Measurements from ENCODE around the gene FSTL5.

Gene FSTL5

DNA sequence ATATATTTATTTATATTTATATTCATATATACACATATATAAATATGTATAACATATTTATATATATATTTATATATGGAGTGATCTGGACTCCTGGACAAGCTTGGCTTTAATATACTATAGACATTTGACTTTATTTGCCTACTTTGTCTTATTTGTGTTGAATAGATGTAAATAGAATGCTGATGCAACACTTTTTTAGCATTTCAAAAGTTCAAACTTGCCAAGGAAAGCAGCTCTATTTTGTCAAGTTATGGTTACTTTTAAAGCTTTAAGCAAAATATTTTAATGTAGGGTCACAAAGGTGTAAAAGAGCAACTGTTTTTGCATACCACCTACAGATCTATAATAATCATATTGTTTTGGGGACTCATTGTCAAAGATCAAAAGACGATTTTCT lies 61.1 kb downstream of the FSTL5 start:
- no peak for DNase-seq

DNA sequence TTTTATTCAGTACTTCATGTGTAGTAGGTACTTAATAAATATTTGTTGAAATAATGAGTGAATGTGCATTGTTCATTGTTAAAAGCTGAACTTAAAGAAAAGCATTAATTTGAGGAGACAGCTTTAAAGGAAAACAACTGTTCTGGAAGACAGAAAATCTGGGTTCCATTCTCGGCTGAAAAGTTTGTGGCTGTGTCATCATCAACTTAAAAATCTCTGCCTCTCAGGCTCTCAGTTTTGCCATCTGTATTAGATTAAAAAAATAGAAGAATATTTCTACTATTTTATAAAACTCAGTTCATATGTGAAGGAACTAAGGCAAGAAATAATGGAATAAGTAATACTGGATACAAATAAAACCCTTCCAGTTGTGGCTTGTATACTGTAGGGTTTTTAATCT lies 62.5 kb downstream of the FSTL5 start:
- DNase-seq: no peak

DNA sequence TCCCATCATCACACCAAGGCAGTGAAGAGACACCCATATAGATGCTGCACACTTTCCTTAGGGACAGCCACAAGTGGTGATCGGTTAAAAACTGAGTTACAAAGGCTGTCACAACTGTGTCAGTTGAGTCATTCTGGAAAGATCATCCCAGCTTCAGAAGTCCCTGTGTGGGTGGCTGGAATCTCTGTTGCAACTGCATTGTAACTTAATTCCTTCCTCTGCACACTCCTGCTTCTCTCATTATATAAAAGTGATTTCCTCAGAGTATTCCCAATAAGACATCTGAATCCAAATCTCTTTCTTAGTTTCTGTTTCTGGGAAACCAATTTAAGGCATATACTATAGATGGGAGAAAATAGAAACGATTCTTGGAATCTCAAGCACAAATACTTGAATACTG lies 88.1 kb downstream of the FSTL5 start:
- no peak for DNase-seq

DNA sequence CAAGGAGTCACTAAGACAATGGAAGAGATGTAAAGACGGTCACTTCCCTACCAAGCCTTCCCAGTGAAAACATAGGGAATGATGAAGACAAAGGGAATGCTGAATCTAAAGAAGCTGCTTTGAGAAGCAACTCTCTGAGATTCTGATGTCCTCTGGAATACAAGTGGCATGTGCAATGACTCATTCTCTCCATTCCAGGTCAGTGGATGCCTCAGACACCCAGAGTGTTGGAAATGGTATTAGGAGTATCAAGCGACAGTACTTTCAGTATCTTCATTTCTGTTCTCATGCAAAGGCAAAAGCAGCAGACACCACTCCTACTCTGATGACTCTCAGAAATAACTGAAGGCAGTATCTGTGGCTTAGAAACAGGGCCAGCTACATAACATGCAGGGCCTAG lies 102.6 kb downstream of the FSTL5 start:
- DNase-seq: no peak

DNA sequence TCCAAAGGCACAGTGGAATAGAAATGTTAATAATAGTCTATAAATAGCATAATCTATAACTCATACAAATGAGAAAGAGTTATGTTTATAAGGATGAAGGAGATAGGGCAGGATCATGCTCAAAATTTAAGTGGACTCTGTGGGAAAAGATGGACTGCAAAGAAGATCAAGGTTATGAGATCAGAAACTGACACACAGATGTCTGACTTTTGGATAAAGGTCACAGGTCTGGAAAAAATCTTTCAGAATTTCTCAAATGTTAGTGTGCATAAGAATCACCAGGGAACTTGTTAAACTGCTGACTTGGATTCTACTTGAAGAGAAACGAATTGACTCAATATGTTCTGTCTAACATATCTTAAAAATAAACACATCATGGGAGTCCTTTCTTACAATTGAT lies 104.1 kb downstream of the FSTL5 start:
- DNase-seq: no peak

DNA sequence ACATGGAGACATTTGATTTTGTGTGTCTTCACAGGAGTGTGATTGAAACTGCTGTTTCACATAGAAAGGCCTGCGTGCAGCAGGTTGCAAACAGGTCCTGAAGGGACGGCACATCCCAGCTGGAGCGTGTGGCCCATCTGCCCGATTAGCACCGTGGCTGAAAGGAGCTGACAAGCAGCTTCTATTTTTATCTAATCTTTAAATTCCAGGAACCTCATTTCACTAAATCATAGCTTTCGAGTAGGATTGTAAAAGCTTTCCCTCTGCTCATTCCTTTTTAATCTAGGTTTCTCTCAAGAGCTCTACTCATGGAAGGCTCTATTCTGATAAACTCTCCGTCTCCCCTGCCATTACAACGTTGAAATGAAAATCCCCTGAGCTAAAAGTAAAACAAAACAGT lies 106.8 kb downstream of the FSTL5 start:
- no peak for DNase-seq

DNA sequence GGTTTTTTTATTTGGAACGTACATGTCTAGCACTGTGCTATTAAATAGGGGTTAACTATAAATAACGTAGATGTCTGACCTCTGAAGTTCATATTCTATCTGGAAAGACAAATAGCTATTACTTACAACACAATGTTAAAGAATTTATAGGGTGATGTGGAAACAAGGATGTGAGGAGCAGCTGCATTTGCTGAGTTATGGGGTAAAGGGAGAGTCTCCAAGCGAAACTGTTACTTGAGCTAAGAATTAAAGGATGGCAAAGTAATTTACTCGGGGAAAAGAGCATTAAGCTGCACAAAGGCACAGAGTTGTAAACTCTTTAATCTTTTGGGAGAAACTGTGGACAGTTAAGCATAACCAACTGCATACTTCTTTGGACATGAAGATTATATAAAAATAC lies 117.7 kb downstream of the FSTL5 start:
- no peak for DNase-seq

DNA sequence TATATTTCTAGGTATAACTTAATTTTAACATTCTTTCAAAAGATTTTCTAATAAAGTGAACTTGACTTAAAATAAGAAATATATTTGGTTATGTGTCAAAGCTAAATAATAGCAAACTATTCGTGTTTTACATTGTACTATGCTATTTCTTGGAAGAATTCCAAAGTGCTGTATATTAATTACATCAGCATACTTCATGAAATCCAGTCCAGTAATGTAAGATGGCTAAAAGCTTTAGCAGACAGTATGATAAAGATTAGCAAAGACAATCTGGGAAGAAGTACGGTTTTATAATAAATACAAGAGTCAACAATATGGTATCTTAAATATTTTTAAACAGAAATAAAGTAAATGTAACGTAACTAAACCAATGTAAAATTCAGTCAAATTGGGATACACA lies 125.7 kb downstream of the FSTL5 start:
- DNase-seq: no peak

DNA sequence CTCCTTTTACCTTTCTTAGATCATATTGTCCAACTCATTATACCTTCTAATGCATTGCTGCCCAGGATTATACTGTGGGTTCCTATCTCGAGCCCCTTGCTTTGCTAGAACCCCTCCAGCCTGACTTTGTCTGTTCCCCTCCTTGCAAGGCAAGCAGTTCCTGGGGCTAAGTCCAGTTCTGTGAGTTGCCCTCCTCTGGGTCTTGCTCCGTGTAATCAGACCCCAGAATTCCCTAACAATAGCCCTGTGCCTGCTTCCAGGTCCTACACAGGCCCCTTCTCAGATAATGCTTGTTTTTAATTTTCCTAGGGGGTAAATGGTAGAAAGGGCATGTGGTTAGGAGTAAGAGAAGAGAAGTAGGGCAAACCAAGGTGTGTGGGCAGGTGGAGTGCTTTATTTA lies 145.9 kb downstream of the FSTL5 start:
- no peak for DNase-seq

DNA sequence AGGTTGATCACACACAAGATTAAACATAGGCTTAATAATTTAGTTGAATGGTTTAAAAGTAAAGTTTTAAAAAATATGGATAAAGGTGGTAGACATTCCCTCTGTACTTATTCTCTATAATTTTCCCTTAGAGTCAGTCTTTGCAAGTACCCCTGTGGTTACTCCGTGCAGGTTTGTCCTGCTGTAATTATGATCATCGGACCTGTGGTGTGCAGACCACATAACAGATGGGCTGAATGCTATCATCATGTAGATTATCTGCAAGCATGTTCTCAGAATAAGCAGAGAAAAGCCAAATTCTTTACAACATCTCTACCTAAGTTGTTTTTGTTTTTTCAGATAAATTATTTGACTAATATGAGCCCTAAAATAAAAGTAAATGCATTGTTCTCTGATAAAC lies 146.8 kb downstream of the FSTL5 start:
- no peak for DNase-seq

DNA sequence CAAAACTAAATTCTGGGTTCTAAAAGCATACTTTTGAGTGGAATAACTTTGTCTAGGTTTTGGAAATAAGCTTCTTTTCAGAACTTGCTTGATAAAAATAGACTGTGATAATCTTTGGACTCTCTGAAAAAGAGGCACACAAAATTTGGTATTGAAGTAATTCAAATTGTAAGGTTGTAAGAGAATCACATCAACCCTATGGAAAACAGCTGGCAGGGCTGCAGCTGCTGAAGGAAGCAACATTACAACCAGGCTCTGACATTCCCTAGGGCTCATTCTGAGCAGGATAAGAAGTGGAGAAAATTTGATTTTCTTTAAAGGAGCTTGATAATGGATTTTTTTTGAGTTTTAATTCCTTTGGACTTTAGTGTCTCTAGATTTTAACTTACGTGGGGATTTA lies 147.6 kb downstream of the FSTL5 start:
- DNase-seq: no peak

DNA sequence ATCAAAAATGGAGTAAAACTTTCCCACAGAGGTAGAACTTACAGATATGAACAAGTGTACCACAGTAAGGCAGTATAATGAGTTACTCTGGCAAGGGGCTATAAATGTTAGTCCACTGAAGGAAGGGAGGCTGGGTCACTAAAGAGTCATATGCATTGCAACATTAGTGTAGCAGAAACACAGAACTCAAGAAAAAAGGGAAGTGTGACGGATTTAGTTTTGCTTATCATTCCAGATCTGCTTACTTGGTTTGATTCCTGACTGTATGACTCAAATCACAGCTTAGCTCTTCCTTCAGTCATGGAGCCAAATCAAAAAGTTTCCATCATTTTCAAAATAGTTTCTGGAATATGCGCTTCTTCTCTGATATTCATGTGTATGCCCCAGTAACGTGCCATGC lies 148.7 kb downstream of the FSTL5 start:
- DNase-seq: no peak

DNA sequence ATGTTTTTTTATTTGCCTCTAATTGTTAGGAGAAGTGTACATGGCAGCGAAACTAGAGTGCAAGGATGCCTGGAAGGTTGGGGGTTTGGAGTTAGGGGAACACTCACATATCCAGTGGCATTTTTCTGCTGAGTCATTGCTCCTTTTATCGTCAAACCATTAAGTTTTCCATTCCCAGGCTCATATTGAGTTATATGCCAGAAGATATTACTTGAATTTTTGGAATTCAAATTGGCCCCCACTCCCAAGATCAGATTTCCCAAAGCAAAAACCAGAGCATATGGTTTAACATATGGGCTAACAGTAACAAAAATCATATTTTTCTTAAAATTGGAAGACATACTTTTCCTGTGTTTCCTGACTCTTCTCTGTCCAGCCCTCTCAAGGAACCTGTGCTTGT lies 152.7 kb downstream of the FSTL5 start:
- DNase-seq: no peak

DNA sequence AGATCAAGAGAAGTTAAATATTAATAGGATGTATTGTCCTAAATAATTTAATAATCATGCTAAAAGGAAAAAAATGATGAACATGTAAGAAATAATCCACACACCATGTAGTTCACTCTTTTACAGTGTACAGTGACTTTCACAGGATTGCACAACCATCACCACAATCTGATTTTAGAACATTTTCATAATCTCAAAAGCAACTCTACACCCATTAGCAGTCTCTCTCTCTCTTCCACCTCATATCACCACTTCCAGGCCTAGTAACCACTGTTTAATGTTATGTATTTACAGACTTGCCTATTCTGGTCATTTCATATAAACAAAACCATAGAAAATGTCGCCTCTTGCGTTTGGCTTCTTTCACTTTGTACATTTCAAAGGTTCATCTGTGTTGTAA lies 153.4 kb downstream of the FSTL5 start:
- no peak for DNase-seq

DNA sequence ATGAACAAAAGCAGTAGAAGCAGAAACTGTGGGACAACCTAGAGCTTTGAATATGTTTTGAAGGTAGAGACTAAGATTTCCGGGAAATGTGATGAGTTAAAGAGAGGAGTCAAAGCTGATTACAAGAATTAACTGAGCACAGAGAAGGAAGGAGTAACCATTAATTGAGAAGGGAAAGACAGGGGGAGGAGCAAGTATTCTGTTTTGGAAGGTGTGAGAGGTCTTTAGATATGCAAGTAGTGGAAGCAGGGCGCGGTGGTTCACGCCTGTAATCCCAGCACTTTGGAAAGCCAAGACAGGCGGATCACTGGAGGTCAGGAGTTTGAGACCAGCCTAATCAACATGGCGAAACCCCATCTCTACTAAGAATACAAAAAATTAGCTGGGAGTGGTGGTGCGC lies 171.5 kb downstream of the FSTL5 start:
- no peak for DNase-seq

DNA sequence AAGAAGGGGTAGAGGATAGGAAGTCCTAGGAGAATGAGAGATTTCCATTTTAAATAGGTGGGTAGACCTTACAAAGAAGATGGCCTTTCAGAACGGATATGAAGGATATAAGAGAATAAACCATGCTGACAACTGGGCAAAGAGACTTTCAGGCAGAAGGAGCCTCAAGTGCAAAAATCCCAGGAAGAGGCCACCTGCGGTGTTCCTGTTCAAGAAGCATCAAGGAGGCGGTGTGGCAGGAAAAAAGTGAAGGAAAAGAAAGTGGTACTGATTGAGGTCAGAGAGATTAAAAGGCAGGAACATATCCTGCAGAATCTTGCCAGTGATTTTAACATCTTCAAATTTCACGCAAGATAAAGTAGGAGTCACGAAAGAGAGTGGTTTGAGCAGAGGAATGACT lies 172.0 kb downstream of the FSTL5 start:
- no peak for DNase-seq

DNA sequence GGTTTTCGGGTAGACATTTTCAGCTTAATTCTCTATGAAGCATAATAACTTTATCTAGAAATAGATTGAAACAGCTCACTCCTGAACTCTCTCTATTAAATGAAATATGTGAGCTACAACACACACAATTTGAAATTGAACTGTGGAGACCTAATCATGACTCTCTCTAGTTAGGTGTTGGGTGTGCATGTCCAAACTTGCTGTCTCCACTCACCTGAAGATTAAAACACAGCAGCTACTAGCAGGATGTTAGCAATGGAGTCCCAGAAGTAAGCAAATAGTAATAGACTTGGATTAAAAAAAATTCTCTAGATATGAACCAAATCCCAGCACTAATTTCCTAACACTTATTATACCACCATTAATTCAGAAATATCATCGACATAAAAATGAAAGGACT lies 173.1 kb downstream of the FSTL5 start:
- DNase-seq: no peak

DNA sequence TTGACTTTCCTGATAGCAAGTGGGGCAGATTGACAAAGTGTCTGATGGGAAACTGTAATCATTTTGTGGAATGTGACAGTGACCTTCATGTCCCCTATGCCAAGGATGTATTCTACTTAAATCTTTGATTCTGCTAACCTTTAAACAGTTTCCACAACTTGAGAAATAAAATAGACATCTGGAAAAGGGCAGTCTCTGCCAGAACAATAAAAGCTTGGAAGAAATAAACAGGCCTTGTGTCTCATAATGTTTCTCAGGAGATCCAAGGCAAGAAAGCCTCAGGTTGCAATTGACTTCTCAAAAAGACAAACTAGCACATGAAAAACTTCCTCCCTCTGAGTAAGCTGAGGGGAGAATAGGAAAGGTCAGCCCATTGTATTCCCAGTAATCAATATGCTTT lies 174.9 kb downstream of the FSTL5 start:
- DNase-seq: no peak

DNA sequence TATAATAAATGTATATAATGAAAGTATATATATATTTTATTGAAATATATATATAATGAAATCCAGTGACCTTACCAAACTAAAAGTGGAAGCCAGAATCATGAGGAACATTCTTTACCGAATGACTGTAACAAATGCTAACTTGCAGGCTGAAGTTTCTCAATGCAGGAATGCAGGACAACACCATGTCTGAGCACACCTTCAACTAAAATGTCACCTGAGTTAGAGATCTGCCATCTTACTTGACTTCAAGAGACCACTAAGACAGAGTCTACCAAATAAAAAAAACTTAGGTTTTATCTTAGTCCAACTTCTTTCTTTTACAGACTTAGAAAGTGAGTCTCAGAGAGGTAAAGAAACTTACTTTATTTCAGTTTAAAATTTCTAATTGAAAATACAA lies 176.2 kb downstream of the FSTL5 start:
- no peak for DNase-seq

DNA sequence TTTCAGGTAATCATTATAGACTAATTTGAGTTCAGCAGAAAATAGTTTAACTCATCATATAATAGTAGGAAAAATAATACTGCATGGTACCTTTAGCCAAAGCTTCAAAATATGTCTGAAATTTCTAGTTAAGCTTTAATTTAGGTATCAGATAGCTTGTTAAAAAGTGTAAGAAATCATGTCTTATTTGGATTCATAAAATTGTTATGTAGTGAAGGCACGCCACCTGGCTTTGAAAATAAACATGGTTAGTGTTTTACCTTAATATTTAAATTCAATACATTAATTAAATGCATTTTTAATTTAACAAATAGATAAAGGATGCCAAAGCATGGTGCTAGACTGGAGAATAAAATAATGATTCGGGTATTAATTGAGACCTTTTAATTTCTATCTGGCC lies 211.4 kb downstream of the FSTL5 start:
- DNase-seq: no peak

DNA sequence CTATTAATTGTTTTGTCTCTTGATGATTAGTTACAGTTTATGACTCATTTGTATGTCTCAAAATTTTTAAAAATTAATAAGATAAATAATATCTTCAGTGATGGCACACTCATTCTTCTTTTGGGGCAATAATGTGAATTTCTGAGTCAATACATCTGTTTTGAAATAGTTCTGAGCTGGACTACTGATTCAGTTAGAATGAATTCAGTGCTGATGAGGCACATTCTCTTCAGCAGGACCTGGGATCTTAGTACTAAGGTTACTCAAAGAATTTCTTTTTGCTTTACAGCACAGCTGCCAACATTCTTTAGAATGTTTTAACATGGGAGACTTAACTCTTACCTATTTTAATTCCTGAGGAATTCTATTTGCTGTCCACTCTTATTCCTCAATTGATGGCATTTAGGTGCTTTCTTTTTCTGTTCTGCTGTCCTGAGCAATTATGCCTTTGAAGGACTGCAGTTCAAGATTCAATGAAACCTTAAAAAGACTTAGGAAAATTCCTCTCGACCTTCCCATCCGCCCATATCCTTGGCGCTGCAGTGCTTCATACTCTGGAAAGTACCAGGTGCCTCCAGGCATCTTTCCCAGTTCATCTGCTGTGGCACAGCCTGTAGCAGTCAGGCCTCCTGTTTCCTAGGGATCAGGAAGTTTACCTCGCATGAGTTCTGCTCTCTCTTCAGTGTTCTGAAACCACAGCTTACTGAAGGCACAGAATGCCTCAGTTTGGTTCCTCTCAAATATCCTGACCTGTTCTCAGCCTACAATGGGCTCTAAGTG lies 213.7 kb downstream of the FSTL5 start:
- no peak for DNase-seq

DNA sequence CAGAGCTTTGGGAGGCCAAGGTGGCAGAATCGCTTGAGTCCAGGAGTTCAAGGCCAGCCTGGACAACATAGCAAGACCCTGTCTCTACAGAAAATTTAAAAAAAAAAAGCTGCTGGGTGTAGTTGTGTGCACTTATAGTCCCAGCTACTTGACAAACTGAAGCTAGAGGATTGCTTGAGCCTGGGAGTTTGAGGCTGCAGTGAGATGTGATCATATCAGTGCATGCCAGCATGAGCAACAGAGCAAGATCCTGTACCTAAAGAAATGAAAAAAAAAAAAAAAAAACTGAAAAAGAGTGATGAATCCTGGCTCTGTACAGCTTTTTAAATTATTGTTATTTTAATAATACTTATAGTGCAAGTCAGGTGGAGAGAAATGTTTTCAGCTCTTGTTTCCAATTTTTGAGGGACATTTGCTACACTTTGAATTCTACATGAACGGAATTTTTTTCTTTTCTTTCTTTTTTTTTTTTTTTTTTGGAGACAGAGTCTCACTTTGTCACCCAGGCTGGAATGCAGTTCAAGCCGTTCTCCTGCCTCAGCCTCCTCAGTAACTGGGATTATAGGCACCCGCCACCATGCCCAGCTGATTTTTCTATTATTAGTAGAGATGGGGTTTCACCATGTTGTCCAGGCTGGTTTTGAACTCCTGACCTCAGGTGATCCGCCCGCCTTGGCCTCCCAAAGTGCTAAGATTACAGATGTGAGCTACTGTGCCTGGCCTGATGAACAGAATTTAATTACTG lies 215.6 kb downstream of the FSTL5 start:
- DNase-seq: no peak

DNA sequence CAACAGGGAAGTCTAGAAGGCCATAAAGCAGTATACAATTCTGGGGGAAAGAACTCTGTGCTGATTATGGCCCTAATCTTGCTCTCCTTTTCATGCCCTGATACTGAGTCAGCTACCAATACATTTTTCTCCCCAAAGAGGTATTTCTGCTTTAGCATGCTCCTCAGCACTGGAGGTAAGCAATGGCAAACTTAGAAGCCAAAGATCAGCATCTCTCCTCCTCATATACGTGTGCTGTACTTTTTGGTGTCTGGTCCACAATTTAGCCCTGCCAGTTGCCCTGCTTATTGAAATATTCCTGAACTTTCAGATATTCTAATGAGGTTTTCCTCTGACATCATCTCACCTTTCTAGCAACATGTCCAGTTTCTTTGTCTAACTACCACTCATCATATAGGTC lies 226.2 kb downstream of the FSTL5 start:
- no peak for DNase-seq

DNA sequence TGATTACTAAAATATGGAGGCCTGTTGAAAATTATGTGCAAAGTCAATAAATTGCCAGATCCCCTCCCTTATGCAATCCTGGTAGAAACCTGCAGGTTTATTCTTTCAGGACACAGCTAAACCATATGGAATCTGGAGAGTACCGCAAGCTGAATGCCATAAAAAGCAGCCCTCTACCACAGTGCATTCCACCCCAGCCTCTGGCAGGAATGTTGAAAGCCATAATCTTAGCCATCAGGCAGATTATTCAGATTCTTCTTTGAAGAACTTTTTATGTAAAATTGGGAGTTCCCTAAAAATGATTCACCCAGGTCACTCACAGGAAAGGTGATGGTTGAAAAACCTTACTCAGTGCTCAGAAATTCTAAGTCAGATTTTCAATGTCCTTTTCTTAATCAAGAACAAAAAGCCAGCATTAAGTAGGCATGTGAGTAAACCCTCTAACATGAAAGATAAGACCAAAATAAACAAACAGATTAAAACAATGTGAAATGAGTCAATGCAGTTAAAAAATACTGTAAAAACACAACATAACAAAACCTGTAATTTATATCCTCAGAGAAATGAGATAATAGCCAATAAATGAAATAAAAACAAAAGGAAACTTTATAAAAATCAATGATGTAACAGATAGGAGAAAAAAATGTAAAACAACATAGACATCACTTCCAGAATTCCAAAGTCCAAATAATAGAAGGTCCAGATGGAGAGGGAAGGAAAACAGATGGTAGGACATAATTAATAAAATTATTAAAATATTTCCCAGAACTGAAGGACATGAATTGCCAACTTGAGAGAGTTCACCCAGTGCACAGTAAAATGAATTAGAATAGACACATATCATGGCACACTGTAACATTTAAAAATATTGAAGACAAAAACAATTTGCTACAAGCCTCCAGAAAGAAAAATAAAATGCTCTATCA lies 226.9 kb downstream of the FSTL5 start:
- DNase-seq: no peak
